BLaER1 treated with 17β-estradiol and CSF1 and Interleukin-3, amounts not matched to agents 10 nM and 100 nM (cell line): ENCODE results near the gene CPSF4.

Experiments
- H3K27ac ChIP-seq, 11 experiments: shearing (Covaris generic); formaldehyde crosslinking; 2 replicates each; pipeline ENCODE4 v1.8.1; 2022
- H3K27me3 ChIP-seq, 11 experiments: shearing (Covaris generic); formaldehyde crosslinking; 2 replicates each; pipeline ENCODE4 v1.8.1; 2022
- H3K36me3 ChIP-seq, 11 experiments: shearing (Covaris generic); formaldehyde crosslinking; 2 replicates each; pipeline ENCODE4 v1.8.1; 2022
- H3K4me1 ChIP-seq, 10 experiments: shearing (Covaris generic); formaldehyde crosslinking; 2 replicates each; pipeline ENCODE4 v1.8.1; 2022
- H3K4me2 ChIP-seq, 11 experiments: shearing (Covaris generic); formaldehyde crosslinking; 2 replicates each; pipeline ENCODE4 v1.8.1; 2022
- H3K4me3 ChIP-seq, 10 experiments: shearing (Covaris generic); formaldehyde crosslinking; 2 replicates each; pipeline ENCODE4 v1.8.1; 2022
- H3K9ac ChIP-seq, 11 experiments: shearing (Covaris generic); formaldehyde crosslinking; 2 replicates each; pipeline ENCODE4 v1.8.1; 2022
- H3K9me3 ChIP-seq, 11 experiments: shearing (Covaris generic); formaldehyde crosslinking; replicated peaks in 1 of 11; 2 replicates each; pipeline ENCODE4 v1.8.1; 2022
- H4K20me1 ChIP-seq, 11 experiments: shearing (Covaris generic); formaldehyde crosslinking; 2 replicates each; pipeline ENCODE4 v1.8.1; 2022
- Cebpa-rat ChIP-seq, 11 experiments: shearing (Covaris generic); IDR thresholded peaks; 2 replicates each; pipeline ENCODE4 v1.8.1; 2022

CPSF4 gene

GRCh38 chr7:99451936-99452335 lies 13.2 kb downstream of the CPSF4 start:
- Histone ChIP-seq H3K4me3 (no peak overlapping the region), H3K4me1 (no peaks in the 10 kb centered on the region), H4K20me1 (peaks cover 66 to 99% (median 93%) of the 10 kb centered on the region in 11 experiments), H3K9me3 (no peaks in the 10 kb centered on the region), H3K27ac (no peak overlapping the region), H3K4me2 (no peak overlapping the region), H3K27me3 (no peaks in the 10 kb centered on the region), H3K9ac (no peak overlapping the region), H3K36me3 (peaks cover 98 to 100% (median 100%) of the 10 kb centered on the region in 11 experiments)
- no peak for TF ChIP-seq Cebpa-rat (IDR thresholded peaks at IDR 0.05)

GRCh38 chr7:99452541-99452940 lies 13.8 kb downstream of the CPSF4 start:
- Histone ChIP-seq H3K9ac (no peak overlapping the region), H3K4me3 (no peak overlapping the region), H3K4me2 (no peak overlapping the region), H3K27me3 (no peaks in the 10 kb centered on the region), H3K4me1 (no peaks in the 10 kb centered on the region), H4K20me1 (peaks cover 71 to 100% (median 98%) of the 10 kb centered on the region in 11 experiments), H3K27ac (no peak overlapping the region), H3K9me3 (no peaks in the 10 kb centered on the region), H3K36me3 (peaks cover 98 to 100% (median 100%) of the 10 kb centered on the region in 11 experiments)
- TF ChIP-seq Cebpa-rat (IDR thresholded peaks at IDR 0.05) = no peak

GRCh38 chr7:99453105-99453504 lies 14.4 kb downstream of the CPSF4 start:
- no peak overlapping the region for H3K4me2 ChIP-seq
- H3K27ac ChIP-seq = no peak overlapping the region
- no peak overlapping the region for H3K4me3 ChIP-seq
- no peak overlapping the region for H3K9ac ChIP-seq
- peaks cover 98 to 100% (median 100%) of the 10 kb centered on the region in 11 experiments for H3K36me3 ChIP-seq
- no peak for TF ChIP-seq Cebpa-rat (IDR thresholded peaks at IDR 0.05)
- no peaks in the 10 kb centered on the region for H3K9me3 ChIP-seq
- H4K20me1 ChIP-seq = peaks cover 71 to 100% (median 99%) of the 10 kb centered on the region in 11 experiments
- H3K27me3 ChIP-seq = no peaks in the 10 kb centered on the region
- H3K4me1 ChIP-seq = 0 out of 20 replicates have a peak, but pooled peaks cover 0 to under 1% (median 0%) of the 10 kb centered on the region in 10 experiments

GRCh38 chr7:99455874-99456273 lies 17.1 kb downstream of the CPSF4 start:
- Histone ChIP-seq H3K9ac (no peak overlapping the region), H3K27me3 (no peaks in the 10 kb centered on the region), H3K4me1 (peaks cover 0 to 13% (median 8%) of the 10 kb centered on the region in 10 experiments; a peak in 8 of 20 replicates), H4K20me1 (peaks cover 84 to 100% (median 100%) of the 10 kb centered on the region in 11 experiments), H3K4me3 (no peak overlapping the region), H3K4me2 (no peak overlapping the region), H3K36me3 (peaks cover 98 to 100% (median 100%) of the 10 kb centered on the region in 11 experiments), H3K9me3 (no peaks in the 10 kb centered on the region), H3K27ac (no peak overlapping the region)
- TF ChIP-seq Cebpa-rat (IDR thresholded peaks at IDR 0.05) = no peak

- peaks cover 85 to 100% (median 100%) of the 10 kb centered on the region in 11 experiments for H4K20me1 ChIP-seq
- H3K27ac ChIP-seq = no peak overlapping the region
- no peak overlapping the region for H3K4me2 ChIP-seq
- H3K27me3 ChIP-seq = no peaks in the 10 kb centered on the region
- H3K9me3 ChIP-seq = no peaks in the 10 kb centered on the region
- H3K4me1 ChIP-seq = peaks cover 0 to 16% (median 9%) of the 10 kb centered on the region in 10 experiments; a peak in 9 of 20 replicates
- H3K4me3 ChIP-seq = no peak overlapping the region
- no peak overlapping the region; a peak in 1 of 22 replicates for H3K9ac ChIP-seq
- TF ChIP-seq Cebpa-rat (IDR thresholded peaks at IDR 0.05) = no peak
- peaks cover 98 to 100% (median 100%) of the 10 kb centered on the region in 11 experiments for H3K36me3 ChIP-seq
Measured at GRCh38 chr7:99456288-99456687, 17.5 kb downstream of the CPSF4 start.

GRCh38 chr7:99457050-99457649 lies 18.4 kb downstream of the CPSF4 start:
- Histone ChIP-seq H3K9me3 (no peaks in the 10 kb centered on the region), H4K20me1 (peaks cover 88 to 100% (median 100%) of the 10 kb centered on the region in 11 experiments), H3K9ac (no peak overlapping the region), H3K4me1 (peaks cover 0 to 20% (median 12%) of the 10 kb centered on the region in 10 experiments; a peak in 11 of 20 replicates), H3K4me3 (no peak overlapping the region), H3K27ac (no peak overlapping the region), H3K4me2 (no peak overlapping the region), H3K36me3 (peaks cover 99 to 100% (median 100%) of the 10 kb centered on the region in 11 experiments), H3K27me3 (no peaks in the 10 kb centered on the region)
- no peak for TF ChIP-seq Cebpa-rat (IDR thresholded peaks at IDR 0.05)

GRCh38 chr7:99457650-99458493 lies 19.1 kb downstream of the CPSF4 start:
- Histone ChIP-seq H3K9ac (0 out of 22 replicates have a peak overlapping the region, but pooled peaks of 2 of the 11 experiments have one; percentile 20 to 28), H3K9me3 (no peaks in the 10 kb centered on the region), H3K27me3 (no peaks in the 10 kb centered on the region), H3K4me1 (peaks cover 4 to 25% (median 12%) of the 10 kb centered on the region in 10 experiments; a peak in 17 of 20 replicates), H4K20me1 (peaks cover 89 to 100% (median 100%) of the 10 kb centered on the region in 11 experiments), H3K36me3 (peaks cover 98 to 100% (median 99%) of the 10 kb centered on the region in 11 experiments), H3K4me3 (no peak overlapping the region), H3K27ac (no peak overlapping the region), H3K4me2 (no peak overlapping the region)
- no peak for TF ChIP-seq Cebpa-rat (IDR thresholded peaks at IDR 0.05)

GRCh38 chr7:99459087-99459486 lies 20.3 kb downstream of the CPSF4 start:
- H4K20me1 ChIP-seq = peaks cover 87 to 100% (median 100%) of the 10 kb centered on the region in 11 experiments
- no peak overlapping the region for H3K9ac ChIP-seq
- H3K27me3 ChIP-seq = no peaks in the 10 kb centered on the region
- no peak overlapping the region for H3K27ac ChIP-seq
- H3K9me3 ChIP-seq = no peaks in the 10 kb centered on the region
- peaks cover 98 to 100% (median 99%) of the 10 kb centered on the region in 11 experiments for H3K36me3 ChIP-seq
- no peak overlapping the region for H3K4me2 ChIP-seq
- TF ChIP-seq Cebpa-rat (IDR thresholded peaks at IDR 0.05) = no peak
- H3K4me1 ChIP-seq = peaks cover 10 to 37% (median 20%) of the 10 kb centered on the region in 10 experiments
- no peak overlapping the region for H3K4me3 ChIP-seq

GRCh38 chr7:99460651-99461050 lies 21.9 kb downstream of the CPSF4 start:
- peaks cover 74 to 95% (median 85%) of the 10 kb centered on the region in 11 experiments for H4K20me1 ChIP-seq
- no peaks in the 10 kb centered on the region for H3K27me3 ChIP-seq
- no peaks in the 10 kb centered on the region for H3K9me3 ChIP-seq
- no peak overlapping the region for H3K27ac ChIP-seq
- H3K9ac ChIP-seq = 0 out of 22 replicates have a peak overlapping the region, but pooled peaks of 2 of the 11 experiments have one; percentile 3 to 8
- H3K4me1 ChIP-seq = peaks cover 22 to 48% (median 31%) of the 10 kb centered on the region in 10 experiments
- H3K4me2 ChIP-seq = no peak overlapping the region
- no peak overlapping the region for H3K4me3 ChIP-seq
- peaks cover 84 to 94% (median 90%) of the 10 kb centered on the region in 11 experiments for H3K36me3 ChIP-seq
- no peak for TF ChIP-seq Cebpa-rat (IDR thresholded peaks at IDR 0.05)
